Heart left ventricle (tissue), 16 donors: ENCODE data around the gene REXO5. TPM values are rescaled to one million over a fixed set of nuclear protein-coding genes. Genes with fewer than 3 reads are reported as not detected.

Experiments
- ATAC-seq, 4 donors: fragments of 200-7000 bp; cut with Tn5 transposase; one replicate each; pipeline ENCODE4 v1.9.1; 2020 to 2022; ENCODE audit warnings: moderate library complexity in 4 of 4, mild to moderate bottlenecking in 3 of 4, moderate number of reproducible peaks in 1 of 4
- DNase-seq, 5 donors: peaks; one replicate each; pipeline ENCODE4 v3.0.0-alpha.2; 2020
- H3K27ac ChIP-seq, 12 donors: fragments of 200-600 bp; sonication (generic) in 4 of 12; one replicate each; pipeline versions ENCODE4 v1.5.0 to v1.8.0; 2016 to 2022; ENCODE audit warnings: mild to moderate bottlenecking in 2 of 12
- H3K27me3 ChIP-seq, 9 donors: fragments of 200-600 bp; sonication (generic) in 2 of 9; one replicate each; pipeline versions ENCODE4 v1.5.1 to v1.8.0; 2016 to 2022; ENCODE audit warnings: mild to moderate bottlenecking in 3 of 9
- H3K36me3 ChIP-seq, 9 donors: fragments of 200-600 bp; sonication (generic) in 2 of 9; one replicate each; pipeline versions ENCODE4 v1.5.0 to v1.8.0; 2018 to 2022; ENCODE audit warnings: mild to moderate bottlenecking in 2 of 9
- H3K4me1 ChIP-seq, 12 donors: fragments of 200-600 bp; sonication (generic) in 4 of 12; one replicate each; pipeline versions ENCODE4 v1.5.0 to v1.8.0; 2016 to 2022; ENCODE audit warnings: mild to moderate bottlenecking in 3 of 12
- H3K4me3 ChIP-seq, 12 donors: fragments of 200-600 bp; sonication (generic) in 4 of 12; one replicate each; pipeline versions ENCODE4 v1.5.0 to v1.8.0; 2017 to 2022; ENCODE audit warnings: mild to moderate bottlenecking in 9 of 12, moderate library complexity in 4 of 12
- H3K9me3 ChIP-seq, 12 donors: fragments of 200-600 bp; sonication (generic) in 4 of 12; one replicate each; pipeline versions ENCODE4 v1.5.0 to v1.8.0; 2016 to 2022; ENCODE audit warnings: mild to moderate bottlenecking in 1 of 12
- CTCF ChIP-seq, 12 donors: fragments of 200-600 bp; sonication (generic) in 4 of 12; IDR thresholded peaks; one replicate each; pipeline versions ENCODE4 v1.5.0 to v1.8.0; 2018 to 2022; ENCODE audit warnings: antibody characterized with exemption in 12 of 12, mild to moderate bottlenecking in 5 of 12
- POLR2A ChIP-seq, 2 donors: fragments of 450-650 bp; IDR thresholded peaks; one replicate each; pipeline ENCODE4 v1.6.1; 2017; ENCODE audit warnings: antibody characterized with exemption in 2 of 2, mild to moderate bottlenecking in 2 of 2, moderate library complexity in 2 of 2
- WGBS, 4 donors: extraction: QIAGEN DNeasy Blood & Tissue Kit in 2 of 4; methylation state at CpG; one replicate each; pipeline versions ENCODE4 v1.1.5 to v1.1.7; 2013 to 2018; 5-methylcytosine and 5-hydroxymethylcytosine counted together
- intact Hi-C, 10 donors: fragments of 100-400 bp; cut with DNase I; formaldehyde crosslinking; loops; one replicate each; pipeline versions ENCODE4 v1.11.1 to v1.14.2; 2022
- polyA plus RNA-seq, 2 donors: library from polyadenylated mRNA; stranded (reverse); fragments of 200-250 nt; gene quantifications; one replicate each; pipeline ENCODE4 v1.2.3, GENCODE V29; 2013
- total RNA-seq, 9 donors: library from RNA; depleted of rRNA in 2 of 9; stranded (reverse); fragments of >200 nt in 2 of 9; fragmentation: NEBNext Ultra II Directional in 3 of 9; extraction: Animal tissue kit (Norgen Biotek cat#: 25700) in 3 of 9; gene quantifications; one replicate each; pipeline versions ENCODE4 v1.1.0 to v1.2.4, GENCODE V29; 2016 to 2023
- donor health status: ischemic (EF 13 %, LVEDD 7.1; RV severe dilation, severe dysfunction).
- donor health status: healthy with polysubstance abuse.
- donor health status: DM: no; HTN: yes; CAD: no.
- donor health status: DM: no; HTN: no; CAD: no.
- donor health status: ischemic (EF 25% LVEDD 6.9; RV normal size, moderate dysfunction).
- donor health status: ischemic (EF 25% LVEDD 5.7; RV mildly dilated, moderate dysfunction).
- donor health status: healthy.
- donor health status: DM: yes; HTN: yes; CAD: no.
- donor health status: ischemic (EF 35%, LVEDD 5.7; RV mildly dilated, moderate dysfunction).
- donor health status: nonischemic (EF 11% LVEDD 7.7; RV severe dilation, severe dysfunction).
- donor health status: DM: yes; HTN: yes; CAD: no.
- donor health status: PGD.
- donor health status: ischemic (EF 29% LVEDD 5.4; RV normal size, mild dysfunction).
- donor health status: nonischemic (EF 23%, LVEDD 6.1; RV moderate dilation, normal function).

The REXO5 gene
- total and polyA plus RNA-seq, 11 donors = 1.6 to 7.5 (median 3.5) TPM

DNA sequence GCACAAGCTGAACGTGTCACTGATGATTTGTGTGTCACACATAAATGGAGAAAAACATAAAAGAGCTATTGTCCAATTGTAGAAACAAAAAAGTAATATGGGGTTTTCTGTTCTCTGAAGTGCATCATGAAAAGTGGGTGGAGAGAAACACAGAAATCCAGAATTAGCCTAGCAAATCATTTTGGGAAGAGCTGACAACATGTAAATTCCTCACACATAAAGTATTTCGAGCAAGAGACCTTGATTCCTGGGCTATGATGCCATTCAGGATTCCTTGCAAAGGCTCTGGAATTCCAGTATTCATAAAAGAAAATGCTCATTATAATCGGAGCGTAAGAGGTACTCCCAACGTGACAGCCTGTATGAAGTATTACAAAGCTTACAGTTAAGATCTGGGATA lies 92.7 kb downstream of the REXO5 start:
- intact Hi-C loops = no loop called here
- WGBS, 4 donors = 7 to 10% (median 10%) methylated on average over 5 of the region's 5 CpGs
- Histone ChIP-seq H3K27ac (peak overlapping the region; percentile 56 to 99 (median 97)), H3K9me3 (no peaks in the 10 kb centered on the region), H3K27me3 (no peaks in the 10 kb centered on the region), H3K4me1 (peaks cover 9 to 60% (median 43%) of the 10 kb centered on the region in 12 donors), H3K36me3 (peaks cover 0 to 38% (median 21%) of the 10 kb centered on the region in 9 donors), H3K4me3 (peak overlapping the region; percentile 68 to 93 (median 80))
- DNase-seq (no peak), ATAC-seq (no peak)
- TF ChIP-seq CTCF (IDR thresholded peaks at IDR 0.05) = no peak
- no peak for TF ChIP-seq POLR2A (IDR thresholded peaks at IDR 0.05)

Other genes starting within 250 kb of the REXO5 start
- gene ACSM2B, start 230.2 kb upstream of the REXO5 start, total RNA-seq = under 1 TPM in 1 of 9 donors, not detected in 8; 0.14 TPM
- gene ACSM2B, start 230.2 kb upstream of the REXO5 start, polyA plus RNA-seq = under 1 TPM in 1 of 2 donors, not detected in 1; 0.06 TPM
- under 1 TPM in 3 of 9 donors, not detected in 6; 0.14 to 0.43 (median 0.18) TPM for gene ACSM1, start 108.8 kb upstream of the REXO5 start, total RNA-seq
- gene ACSM1, start 108.8 kb upstream of the REXO5 start, polyA plus RNA-seq = under 1 TPM; 0.06 to 0.11 TPM
- gene THUMPD1, start 64.7 kb upstream of the REXO5 start, total RNA-seq = 10 to 100 TPM; 15.8 to 35.5 (median 20.0) TPM
- 10 to 100 TPM in 1 of 2 donors, 1 to 10 TPM in 1; 9.8 to 16.2 TPM for gene THUMPD1, start 64.7 kb upstream of the REXO5 start, polyA plus RNA-seq
- gene ACSM3, start 42.5 kb upstream of the REXO5 start, total RNA-seq = 10 to 100 TPM in 1 of 9 donors, 1 to 10 TPM in 8; 2.0 to 22.5 (median 5.0) TPM
- gene ACSM3, start 42.5 kb upstream of the REXO5 start, polyA plus RNA-seq = 10 to 100 TPM in 1 of 2 donors, 1 to 10 TPM in 1; 3.1 to 13.3 TPM
- 10 to 100 TPM in 6 of 9 donors, 1 to 10 TPM in 3; 5.7 to 15.2 (median 11.9) TPM for gene ERI2, start 55 bp upstream of the REXO5 start, total RNA-seq
- gene ERI2, start 55 bp upstream of the REXO5 start, polyA plus RNA-seq = 1 to 10 TPM; 5.8 to 6.1 TPM
- gene DCUN1D3, start 93.8 kb downstream of the REXO5 start, total RNA-seq = 10 to 100 TPM in 7 of 9 donors, 1 to 10 TPM in 2; 8.3 to 21.4 (median 11.0) TPM
- gene DCUN1D3, start 93.8 kb downstream of the REXO5 start, polyA plus RNA-seq = 10 to 100 TPM in 1 of 2 donors, 1 to 10 TPM in 1; 2.6 to 13.4 TPM
- 100 to 1,000 TPM in 2 of 9 donors, 10 to 100 TPM in 7; 40.2 to 124 (median 54.6) TPM for gene LYRM1, start 94.2 kb downstream of the REXO5 start, total RNA-seq
- gene LYRM1, start 94.2 kb downstream of the REXO5 start, polyA plus RNA-seq = 10 to 100 TPM; 65.5 to 73.0 TPM